ENCODE results near the gene CTDNEP1.

Gene CTDNEP1

GRCh38 chr17:7204336-7204735, 47.2 kb downstream of the CTDNEP1 start:
- no peak overlapping the region for H3K9ac ChIP-seq (ENCODE audit: low read length)
- no peaks in the 10 kb centered on the region for H3K36me3 ChIP-seq (ENCODE audit: low read length)
- H3F3A ChIP-seq (ENCODE audit: insufficient read depth) = peaks cover 3% of the 10 kb centered on the region; the same call in 1 of the 2 replicates
- H3K9me2 ChIP-seq (replicated peaks; ENCODE audit: insufficient read depth, low read length) = no peaks in the 10 kb centered on the region
- no peaks in the 10 kb centered on the region for H3K9me3 ChIP-seq (ENCODE audit: insufficient read depth, low read length)
- H3K79me2 ChIP-seq (ENCODE audit: insufficient read depth, low read length) = no peaks in the 10 kb centered on the region
- H3K27ac ChIP-seq (ENCODE audit: low read depth, low read length) = no peak overlapping the region
- peak overlapping the region; percentile 77 for H3K4me2 ChIP-seq (ENCODE audit: low read depth, low read length, poor library complexity, severe bottlenecking)
- H4K20me1 ChIP-seq (ENCODE audit: low read depth, low read length) = no peaks in the 10 kb centered on the region
- H3K4me3 ChIP-seq (ENCODE audit: insufficient read depth, low read length, poor library complexity, severe bottlenecking) = peak overlapping the region; percentile 41
- H2AFZ ChIP-seq (ENCODE audit: low read depth, low read length, severe bottlenecking) = no peak overlapping the region
- H3K27me3 ChIP-seq (ENCODE audit: low read length) = no peaks in the 10 kb centered on the region
- TF ChIP-seq EZH2phosphoT487 (conservative IDR thresholded peaks at IDR 0.05; ENCODE audit: low read length) (no peak), CTCF (IDR thresholded peaks at IDR 0.05; ENCODE audit: insufficient read depth, low read length, poor library complexity, severe bottlenecking) (no peak)

- no peak for TF ChIP-seq CTCF (IDR thresholded peaks at IDR 0.05; ENCODE audit: insufficient read depth, low read length, poor library complexity, severe bottlenecking)
- Histone ChIP-seq H3K4me3 (ENCODE audit: insufficient read depth, low read length, poor library complexity, severe bottlenecking) (no peak overlapping the region), H3F3A (ENCODE audit: insufficient read depth) (peaks cover 3% of the 10 kb centered on the region; the same call in 1 of the 2 replicates), H3K9ac (ENCODE audit: low read length) (no peak overlapping the region), H3K36me3 (ENCODE audit: low read length) (no peaks in the 10 kb centered on the region), H3K27me3 (ENCODE audit: low read length) (no peaks in the 10 kb centered on the region), H3K9me2 (replicated peaks; ENCODE audit: insufficient read depth, low read length) (no peaks in the 10 kb centered on the region), H4K20me1 (ENCODE audit: low read depth, low read length) (no peaks in the 10 kb centered on the region), H3K79me2 (ENCODE audit: insufficient read depth, low read length) (no peaks in the 10 kb centered on the region), H3K4me2 (ENCODE audit: low read depth, low read length, poor library complexity, severe bottlenecking) (no peak overlapping the region), H3K9me3 (ENCODE audit: insufficient read depth, low read length) (no peaks in the 10 kb centered on the region), H3K27ac (ENCODE audit: low read depth, low read length) (no peak overlapping the region), H2AFZ (ENCODE audit: low read depth, low read length, severe bottlenecking) (no peak overlapping the region)
These were observed 48.1 kb downstream of the CTDNEP1 start for GRCh38 chr17:7203391-7203790.

- H3K4me2 ChIP-seq (ENCODE audit: low read depth, low read length, poor library complexity, severe bottlenecking) = no peak overlapping the region
- no peaks in the 10 kb centered on the region for H3K27me3 ChIP-seq (ENCODE audit: low read length)
- H3K9me2 ChIP-seq (replicated peaks; ENCODE audit: insufficient read depth, low read length) = no peaks in the 10 kb centered on the region
- no peak overlapping the region for H2AFZ ChIP-seq (ENCODE audit: low read depth, low read length, severe bottlenecking)
- no peaks in the 10 kb centered on the region for H3K36me3 ChIP-seq (ENCODE audit: low read length)
- no peak for TF ChIP-seq CTCF (IDR thresholded peaks at IDR 0.05; ENCODE audit: insufficient read depth, low read length, poor library complexity, severe bottlenecking)
- TF ChIP-seq EZH2phosphoT487 (conservative IDR thresholded peaks at IDR 0.05; ENCODE audit: low read length) = no peak
- no peak overlapping the region for H3K27ac ChIP-seq (ENCODE audit: low read depth, low read length)
- no peaks in the 10 kb centered on the region for H3K79me2 ChIP-seq (ENCODE audit: insufficient read depth, low read length)
- no peaks in the 10 kb centered on the region for H3F3A ChIP-seq (ENCODE audit: insufficient read depth)
- H3K9ac ChIP-seq (ENCODE audit: low read length) = no peak overlapping the region
- no peaks in the 10 kb centered on the region for H3K9me3 ChIP-seq (ENCODE audit: insufficient read depth, low read length)
- no peak overlapping the region for H3K4me3 ChIP-seq (ENCODE audit: insufficient read depth, low read length, poor library complexity, severe bottlenecking)
- H4K20me1 ChIP-seq (ENCODE audit: low read depth, low read length) = no peaks in the 10 kb centered on the region
These were observed 54.7 kb downstream of the CTDNEP1 start for GRCh38 chr17:7196651-7197401.
